GM12878 (cell line): ENCODE results near the gene RANBP17. TPM values are rescaled to one million over a fixed set of nuclear protein-coding genes. Genes with fewer than 3 reads are reported as not detected.

Source experiments
- ATAC-seq: fragments of 200-7000 bp; cut with Tn5 transposase; 3 replicates; pipeline ENCODE4 v1.9.1; 2020; ENCODE audit warnings: mild to moderate bottlenecking, moderate library complexity
- BruUV-seq: library from RNA; stranded (reverse); fragments of 400-500 nt; replicated peaks from 2 replicates; lab custom pipeline; 2021; lab: Mats Ljungman, UMichigan
- CTCF ChIA-PET: fragments of 300-600 bp; sonication (Branson Sonifier 250); formaldehyde crosslinking; extraction: SDS; loops from one replicate; lab custom pipeline; 2021; ENCODE audit warnings: inconsistent platforms; lab: Yijun Ruan, JAX
- POLR2A ChIA-PET: fragments of 350-600 bp; formaldehyde crosslinking; extraction: SDS; loops from one replicate; lab custom pipeline; 2021; ENCODE audit warnings: inconsistent platforms; lab: Charles Lee
- RAD21 ChIA-PET: fragments of 300-600 bp; sonication (Branson Sonifier 250); formaldehyde crosslinking; loops from one replicate; lab custom pipeline; 2023; ENCODE audit warnings: antibody characterized with exemption; ENCODE audit not compliant: unreplicated experiment; lab: Charles Lee
- SMC1A ChIA-PET: fragments of 300-600 bp; sonication (Branson Sonifier 250); formaldehyde crosslinking; loops from one replicate; lab custom pipeline; 2023; ENCODE audit not compliant: unreplicated experiment, uncharacterized antibody; lab: Charles Lee
- DNase-seq: peaks from one replicate; pipeline ENCODE4 v3.0.0-alpha.2; 2011; ENCODE audit warnings: low read depth, low spot score
- FAIRE-seq: peaks from 3 replicates; lab custom pipeline; 2011; peaks lifted over from hg19 to GRCh38; lab: Jason Lieb, UNC
- H2AFZ ChIP-seq: 2 replicates; pipeline ENCODE4 v1.6.0; 2011; ENCODE audit warnings: low read depth, low read length, control low read depth; ENCODE audit not compliant: control insufficient read depth
- H3K27ac ChIP-seq: 2 replicates; pipeline ENCODE4 v1.5.1; 2011; ENCODE audit warnings: control low read depth; ENCODE audit not compliant: control insufficient read depth, insufficient read depth
- H3K27me3 ChIP-seq, 2 experiments: replicated peaks in 1 of 2; 2 replicates each; pipeline versions ENCODE4 v1.6.0 to v1.6.1; 2011; ENCODE audit warnings: low read length in 1 of 2; ENCODE audit not compliant: control insufficient read depth in 2 of 2, insufficient read depth in 2 of 2
- H3K36me3 ChIP-seq, 2 experiments: 2 replicates each; pipeline ENCODE4 v1.5.1; 2011; ENCODE audit warnings: low read length in 1 of 2; ENCODE audit not compliant: control insufficient read depth in 2 of 2, insufficient read depth in 2 of 2
- H3K4me1 ChIP-seq: 2 replicates; pipeline ENCODE4 v1.6.1; 2011; ENCODE audit warnings: mild to moderate bottlenecking, low read length, moderate library complexity, mixed read lengths; ENCODE audit not compliant: control insufficient read depth, insufficient read depth
- H3K4me2 ChIP-seq: 2 replicates; pipeline ENCODE4 v1.6.0; 2011; ENCODE audit warnings: control low read depth; ENCODE audit not compliant: control insufficient read depth, insufficient read depth
- H3K4me3 ChIP-seq: fragments of 200-600 bp; sonication (generic); 2 replicates; pipeline ENCODE4 v1.5.1; 2016
- H3K79me2 ChIP-seq: 2 replicates; pipeline ENCODE4 v1.6.0; 2011; ENCODE audit warnings: low read length; ENCODE audit not compliant: control insufficient read depth, insufficient read depth
- H3K9ac ChIP-seq: 2 replicates; pipeline ENCODE4 v1.8.0; 2011; ENCODE audit warnings: low read length, control low read depth, mixed read lengths; ENCODE audit not compliant: control insufficient read depth, insufficient read depth
- H3K9me3 ChIP-seq: replicated peaks from 3 replicates; pipeline ENCODE4 v1.5.1; 2011; ENCODE audit warnings: mild to moderate bottlenecking, low read length; ENCODE audit not compliant: control insufficient read depth, insufficient read depth
- H4K20me1 ChIP-seq: 2 replicates; pipeline ENCODE4 v1.6.0; 2011; ENCODE audit not compliant: control insufficient read depth, insufficient read depth
- BCL11A ChIP-seq: IDR thresholded peaks from 2 replicates; pipeline ENCODE4 v1.6.1; 2011; ENCODE audit warnings: low read depth, low read length
- BMI1 ChIP-seq: fragments of 450-650 bp; IDR thresholded peaks from 2 replicates; pipeline ENCODE4 v1.6.1; 2016; ENCODE audit warnings: mild to moderate bottlenecking, moderate library complexity, borderline replicate concordance
- CREB1 ChIP-seq: IDR thresholded peaks from 2 replicates; pipeline ENCODE4 v1.6.1; 2012; ENCODE audit warnings: low read depth, mild to moderate bottlenecking, inconsistent platforms
- CUX1 ChIP-seq: IDR thresholded peaks from 2 replicates; pipeline ENCODE4 v1.6.1; 2012; ENCODE audit warnings: improper control_type of control experiment, low read depth, low read length; ENCODE audit not compliant: insufficient replicate concordance
- EGR1 ChIP-seq, 2 experiments: IDR thresholded peaks; 1 replicate in 1 of 2; 2 replicates in 1 of 2; pipeline ENCODE4 v1.6.1; 2011 to 2012; ENCODE audit warnings: low read depth in 2 of 2, low read length in 2 of 2, borderline replicate concordance in 1 of 2, mild to moderate bottlenecking in 1 of 2, moderate library complexity in 1 of 2
- EZH2 ChIP-seq: IDR thresholded peaks from 2 replicates; pipeline ENCODE4 v1.6.1; 2012; ENCODE audit warnings: low read depth, mild to moderate bottlenecking, control low read depth, inconsistent platforms, low read length, borderline replicate concordance; ENCODE audit not compliant: control insufficient read depth
- FOXK2 ChIP-seq: fragments of 450-650 bp; IDR thresholded peaks from 2 replicates; pipeline ENCODE4 v1.6.1; 2017; ENCODE audit warnings: mild to moderate bottlenecking, moderate library complexity
- GATAD2B ChIP-seq: fragments of 450-650 bp; conservative IDR thresholded peaks from 2 replicates; pipeline ENCODE4 v1.6.1; 2017; ENCODE audit warnings: low read depth, mild to moderate bottlenecking, moderate library complexity
- IRF4 ChIP-seq: IDR thresholded peaks from 2 replicates; pipeline ENCODE4 v1.6.1; 2011; ENCODE audit warnings: low read depth, low read length
- MEF2A ChIP-seq: IDR thresholded peaks from 2 replicates; pipeline ENCODE4 v1.6.1; 2011; ENCODE audit warnings: low read depth, mild to moderate bottlenecking, low read length, moderate library complexity; ENCODE audit not compliant: insufficient read depth
- POLR2AphosphoS2 ChIP-seq: IDR thresholded peaks from 2 replicates; pipeline ENCODE4 v1.6.1; 2011; ENCODE audit warnings: low read depth, mild to moderate bottlenecking, low read length, improper control_type of control experiment, moderate library complexity
- POU2F2 ChIP-seq: IDR thresholded peaks from 3 replicates; pipeline ENCODE4 v1.6.1; 2011; ENCODE audit warnings: low read depth, mild to moderate bottlenecking, low read length, borderline replicate concordance
- SREBF2 ChIP-seq: IDR thresholded peaks from 2 replicates; pipeline ENCODE4 v1.6.1; 2012; ENCODE audit warnings: mild to moderate bottlenecking, low read length
- TAF1 ChIP-seq: IDR thresholded peaks from 2 replicates; pipeline ENCODE4 v1.6.1; 2011; ENCODE audit warnings: mild to moderate bottlenecking, low read depth, low read length, borderline replicate concordance
- TBL1XR1 ChIP-seq: IDR thresholded peaks from 2 replicates; pipeline ENCODE4 v1.6.1; 2012; ENCODE audit warnings: low read depth, low read length, improper control_type of control experiment
- ZBED1 ChIP-seq: IDR thresholded peaks from 2 replicates; pipeline ENCODE4 v1.6.1; 2016; ENCODE audit warnings: borderline replicate concordance
- WGBS: methylation state at CpG from one replicate; pipeline ENCODE4 v1.1.6; 2016; ENCODE audit warnings: low lambda C conversion rate; ENCODE audit not compliant: insufficient replicate concordance, insufficient coverage; ENCODE audit errors: missing lambda C conversion rate; 5-methylcytosine and 5-hydroxymethylcytosine counted together
- in situ Hi-C: fragments of 300-500 bp; cut with MboI; formaldehyde crosslinking; loops from 9 replicates; pipeline ENCODE4 v1.14.3; 2018; ENCODE audit warnings: mixed read lengths
- intact Hi-C: fragments of 100-400 bp; cut with micrococcal nuclease; formaldehyde crosslinking; loops from one replicate; pipeline ENCODE4 v1.14.2; 2022; ENCODE audit not compliant: unreplicated experiment
- polyA plus RNA-seq, 11 experiments: library from polyadenylated mRNA; depleted of rRNA in 4 of 11; unstranded in 6 of 11; stranded (reverse) in 5 of 11; fragments of >200 nt; fragmentation: Nextera tagmentation in 4 of 11; fragmentation: Illumina TruSeq in 1 of 11; extraction: Ambion mirVana in 4 of 11; extraction: Trizol in 1 of 11; gene quantifications; 1 replicate in 1 of 11; 2 replicates in 10 of 11; pipeline versions ENCODE4 v1.2.1 to v1.2.3, GENCODE V29; 2011 to 2016; ENCODE audit warnings: inconsistent platforms in 2 of 11, missing spikeins in 2 of 11, low read depth in 1 of 11
- total RNA-seq, 4 experiments: library from RNA; depleted of rRNA in 3 of 4; stranded (reverse); fragments of >200 nt in 3 of 4; fragmentation: Illumina TruSeq in 1 of 4; extraction: Trizol in 1 of 4; gene quantifications; 2 replicates each; pipeline versions ENCODE4 v1.2.1 to v1.2.3, GENCODE V29; 2013 to 2021
- TF ChIP-seq, protein P1 (sequence below): IDR thresholded peaks from 2 replicates; pipeline ENCODE4 v1.6.1; 2011; ENCODE audit warnings: borderline replicate concordance, low read depth, mild to moderate bottlenecking, moderate library complexity, mixed read lengths, low read length; ENCODE audit not compliant: insufficient read depth; ENCODE audit errors: extremely low read length

The RANBP17 gene
- total and polyA plus RNA-seq, 10 of the 15 experiments (the other 5 are each of a cell fraction or from before 2014, with no cell fraction given), result 0.10 TPM; not detected in 9

GRCh38 chr5:171340491-171340890 lies 478.7 kb downstream of the RANBP17 start:
- no peak for FAIRE-seq
- Histone ChIP-seq H3K4me1 (no peaks in the 10 kb centered on the region), H3K9me3 (no peaks in the 10 kb centered on the region), H3K27ac (no peak overlapping the region), H4K20me1 (no peaks in the 10 kb centered on the region), H3K4me2 (no peak overlapping the region), H3K36me3 (no peaks in the 10 kb centered on the region), H3K79me2 (no peaks in the 10 kb centered on the region), H3K27me3 (peaks cover 3% of the 10 kb centered on the region in 2 experiments; a peak in 3 of 4 replicates), H3K4me3 (no peak overlapping the region), H2AFZ (no peak overlapping the region), H3K9ac (no peak overlapping the region)
- ChIA-PET POLR2A (no interaction called here), RAD21 (interaction anchor here (0.6 to 0.7 kb wide), 2 partner anchors 132 to 133 kb away, joined by 3 to 4 read pairs; no protein-coding TSS in a partner anchor), CTCF (interaction anchor here (3.9 kb wide), 1 partner anchor 134 kb away, joined by 21 read pairs; no protein-coding TSS in a partner anchor), SMC1A (interaction anchor here (1.6 to 1.9 kb wide), 2 partner anchors 13 to 68 kb away, joined by 3 to 6 read pairs; no protein-coding TSS in a partner anchor)
- intact Hi-C loops (loop anchor here (5.0 kb wide), 2 partner anchors 533 to 598 kb away; no protein-coding TSS in a partner anchor), in situ Hi-C loops (loop anchor here (5.0 kb wide), 1 partner anchor 593 kb away; no protein-coding TSS in a partner anchor)
- WGBS, result 62% methylated on average over 6 of the region's 6 CpGs
- no peak for DNase-seq
- ATAC-seq, result no peak
- BruUV-seq, result no TSS peak
- TF ChIP-seq TAF1, result no peak
- no peak for TF ChIP-seq CREB1
- no peak for TF ChIP-seq MEF2A
- TF ChIP-seq ZBED1, result no peak
- TF ChIP-seq BMI1, result no peak
- TF ChIP-seq GATAD2B, result no peak
- TF ChIP-seq EZH2, result no peak
- TF ChIP-seq FOXK2, result no peak
- no peak for TF ChIP-seq IRF4
- no peak for TF ChIP-seq EGR1 (IDR thresholded peaks at IDR 0.05; ENCODE audit: borderline replicate concordance in 1 of 2, low read depth in 2 of 2, low read length in 2 of 2)
- no peak for TF ChIP-seq POU2F2
- TF ChIP-seq BCL11A, result no peak
- no peak for TF ChIP-seq POLR2AphosphoS2
- no peak for TF ChIP-seq CUX1
- TF ChIP-seq SREBF2, result no peak
- TF ChIP-seq TBL1XR1, result no peak
- TF ChIP-seq, protein P1, sequence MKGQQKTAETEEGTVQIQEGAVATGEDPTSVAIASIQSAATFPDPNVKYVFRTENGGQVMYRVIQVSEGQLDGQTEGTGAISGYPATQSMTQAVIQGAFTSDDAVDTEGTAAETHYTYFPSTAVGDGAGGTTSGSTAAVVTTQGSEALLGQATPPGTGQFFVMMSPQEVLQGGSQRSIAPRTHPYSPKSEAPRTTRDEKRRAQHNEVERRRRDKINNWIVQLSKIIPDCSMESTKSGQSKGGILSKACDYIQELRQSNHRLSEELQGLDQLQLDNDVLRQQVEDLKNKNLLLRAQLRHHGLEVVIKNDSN, result no peak
